ENCODE measurements around the gene LINC01488.

DNA sequence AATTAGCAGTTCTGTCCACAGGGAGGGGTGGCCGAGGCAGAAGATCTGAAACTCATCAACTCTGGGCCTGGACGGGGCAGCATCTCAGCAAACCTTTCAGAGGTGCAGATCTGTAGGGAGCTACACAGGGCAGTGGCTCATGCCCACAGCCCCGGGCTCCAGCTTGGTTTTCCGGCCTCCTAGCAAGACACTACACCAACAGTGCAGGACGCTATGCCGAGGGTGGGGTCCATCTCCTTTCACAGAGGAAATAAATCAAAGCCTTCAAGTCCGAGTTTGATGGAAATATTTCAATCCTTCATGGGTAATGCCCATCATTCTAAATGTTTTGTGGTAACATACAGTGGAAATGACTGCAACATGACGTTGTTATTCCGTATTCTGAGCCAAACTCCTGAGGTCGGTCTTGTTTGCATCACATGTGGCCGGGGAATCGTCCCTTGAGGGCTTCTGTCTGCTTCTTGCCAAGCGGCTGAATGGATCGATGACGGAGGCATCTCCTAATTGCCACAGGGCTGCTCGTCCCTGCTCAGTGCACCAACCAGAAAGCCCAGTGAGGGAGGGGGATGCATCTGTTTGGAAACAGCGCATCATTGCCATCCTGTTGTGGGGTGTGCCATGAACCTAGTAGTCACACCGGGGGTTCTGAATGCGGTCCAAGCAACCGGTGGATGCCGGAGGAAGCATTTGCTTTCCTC lies 30.0 kb downstream of the LINC01488 start:
- TF ChIP-seq, protein P1, sequence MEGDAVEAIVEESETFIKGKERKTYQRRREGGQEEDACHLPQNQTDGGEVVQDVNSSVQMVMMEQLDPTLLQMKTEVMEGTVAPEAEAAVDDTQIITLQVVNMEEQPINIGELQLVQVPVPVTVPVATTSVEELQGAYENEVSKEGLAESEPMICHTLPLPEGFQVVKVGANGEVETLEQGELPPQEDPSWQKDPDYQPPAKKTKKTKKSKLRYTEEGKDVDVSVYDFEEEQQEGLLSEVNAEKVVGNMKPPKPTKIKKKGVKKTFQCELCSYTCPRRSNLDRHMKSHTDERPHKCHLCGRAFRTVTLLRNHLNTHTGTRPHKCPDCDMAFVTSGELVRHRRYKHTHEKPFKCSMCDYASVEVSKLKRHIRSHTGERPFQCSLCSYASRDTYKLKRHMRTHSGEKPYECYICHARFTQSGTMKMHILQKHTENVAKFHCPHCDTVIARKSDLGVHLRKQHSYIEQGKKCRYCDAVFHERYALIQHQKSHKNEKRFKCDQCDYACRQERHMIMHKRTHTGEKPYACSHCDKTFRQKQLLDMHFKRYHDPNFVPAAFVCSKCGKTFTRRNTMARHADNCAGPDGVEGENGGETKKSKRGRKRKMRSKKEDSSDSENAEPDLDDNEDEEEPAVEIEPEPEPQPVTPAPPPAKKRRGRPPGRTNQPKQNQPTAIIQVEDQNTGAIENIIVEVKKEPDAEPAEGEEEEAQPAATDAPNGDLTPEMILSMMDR (IDR thresholded peaks at IDR 0.05): no peak
- no peak for TF ChIP-seq POLR2A (IDR thresholded peaks at IDR 0.05)
